HG02885 (cell line): ENCODE results near the gene SRSF7.
"Not testable (repeated sequence)": the region's sequence is repeated elsewhere in the genome, so short reads cannot be mapped to it uniquely, and the experiment has no call there.

Experiments used
- ATAC-seq: cut with Tn5 transposase; IDR thresholded peaks from one replicate; pipeline ENCODE4 v1.9.1; 2021; ENCODE audit warnings: mild to moderate bottlenecking; ENCODE audit not compliant: unreplicated experiment, poor library complexity

The SRSF7 gene

GRCh38 chr2:38734299-38735058 lies 16.7 kb downstream of the SRSF7 start:
- ATAC-seq, result no peak

- no peak for ATAC-seq
Measured at GRCh38 chr2:38733300-38733971, 17.7 kb downstream of the SRSF7 start.

GRCh38 chr2:38731684-38732221 lies 19.4 kb downstream of the SRSF7 start:
- ATAC-seq, result no peak

GRCh38 chr2:38731090-38731489 lies 20.1 kb downstream of the SRSF7 start:
- ATAC-seq, result no peak

- ATAC-seq, result no peak
Measured at GRCh38 chr2:38728694-38729093, 22.5 kb downstream of the SRSF7 start.

GRCh38 chr2:38727661-38728060 lies 23.5 kb downstream of the SRSF7 start:
- ATAC-seq, result no peak

GRCh38 chr2:38723173-38723572 lies 28.0 kb downstream of the SRSF7 start:
- ATAC-seq, result no peak

GRCh38 chr2:38722271-38723061 lies 28.7 kb downstream of the SRSF7 start:
- ATAC-seq, result no peak

- ATAC-seq, result no peak
Measured at GRCh38 chr2:38720613-38721241, 30.4 kb downstream of the SRSF7 start.

GRCh38 chr2:38719706-38720105 lies 31.5 kb downstream of the SRSF7 start:
- ATAC-seq, result no peak

GRCh38 chr2:38718601-38719000 lies 32.6 kb downstream of the SRSF7 start:
- no peak for ATAC-seq

GRCh38 chr2:38716185-38716584 lies 35.0 kb downstream of the SRSF7 start:
- ATAC-seq, result no peak

- not testable (repeated sequence) for ATAC-seq
Measured at GRCh38 chr2:38714941-38715340, 36.2 kb downstream of the SRSF7 start.

- ATAC-seq, result no peak
Measured at GRCh38 chr2:38713338-38713737, 37.8 kb downstream of the SRSF7 start.

- no peak for ATAC-seq
Measured at GRCh38 chr2:38712871-38713270, 38.3 kb downstream of the SRSF7 start.

GRCh38 chr2:38712413-38712812 lies 38.7 kb downstream of the SRSF7 start:
- no peak for ATAC-seq

- no peak for ATAC-seq
Measured at GRCh38 chr2:38711558-38711957, 39.6 kb downstream of the SRSF7 start.

GRCh38 chr2:38709567-38710194 lies 41.5 kb downstream of the SRSF7 start:
- ATAC-seq, result peak; percentile 68

- no peak for ATAC-seq
Measured at GRCh38 chr2:38708900-38709566, 42.1 kb downstream of the SRSF7 start.
